HUES64 (cell line): Measurements from ENCODE around the gene NPC1L1.

ENCODE experiments used
- H3K27ac ChIP-seq: 2 replicates; pipeline ENCODE4 v1.7.0; 2013; ENCODE audit warnings: low read depth, low read length, inconsistent platforms
- H3K27me3 ChIP-seq: 2 replicates; pipeline ENCODE4 v1.6.1; 2013; ENCODE audit warnings: mild to moderate bottlenecking, low read length; ENCODE audit not compliant: insufficient read depth
- H3K36me3 ChIP-seq: 2 replicates; pipeline ENCODE4 v1.6.1; 2013; ENCODE audit warnings: mild to moderate bottlenecking, low read length; ENCODE audit not compliant: insufficient read depth
- H3K4me1 ChIP-seq: 2 replicates; pipeline ENCODE4 v1.6.1; 2013; ENCODE audit warnings: mild to moderate bottlenecking, low read length, moderate library complexity; ENCODE audit not compliant: insufficient read depth
- H3K4me3 ChIP-seq: 2 replicates; pipeline ENCODE4 v1.5.1; 2013; ENCODE audit warnings: mild to moderate bottlenecking, low read length, moderate library complexity
- H3K9ac ChIP-seq: 2 replicates; pipeline ENCODE4 v1.6.1; 2013; ENCODE audit warnings: mild to moderate bottlenecking, low read depth, low read length
- H3K9me3 ChIP-seq: 2 replicates; pipeline ENCODE4 v1.6.1; 2013; ENCODE audit warnings: low read depth, low read length; ENCODE audit not compliant: insufficient read depth
- WGBS: fragments of 150-250, 120-280 bp; methylation state at CpG from one replicate; pipeline ENCODE4 v1.1.7; 2013; ENCODE audit warnings: missing lambda C conversion rate; 5-methylcytosine and 5-hydroxymethylcytosine counted together

Gene NPC1L1

DNA sequence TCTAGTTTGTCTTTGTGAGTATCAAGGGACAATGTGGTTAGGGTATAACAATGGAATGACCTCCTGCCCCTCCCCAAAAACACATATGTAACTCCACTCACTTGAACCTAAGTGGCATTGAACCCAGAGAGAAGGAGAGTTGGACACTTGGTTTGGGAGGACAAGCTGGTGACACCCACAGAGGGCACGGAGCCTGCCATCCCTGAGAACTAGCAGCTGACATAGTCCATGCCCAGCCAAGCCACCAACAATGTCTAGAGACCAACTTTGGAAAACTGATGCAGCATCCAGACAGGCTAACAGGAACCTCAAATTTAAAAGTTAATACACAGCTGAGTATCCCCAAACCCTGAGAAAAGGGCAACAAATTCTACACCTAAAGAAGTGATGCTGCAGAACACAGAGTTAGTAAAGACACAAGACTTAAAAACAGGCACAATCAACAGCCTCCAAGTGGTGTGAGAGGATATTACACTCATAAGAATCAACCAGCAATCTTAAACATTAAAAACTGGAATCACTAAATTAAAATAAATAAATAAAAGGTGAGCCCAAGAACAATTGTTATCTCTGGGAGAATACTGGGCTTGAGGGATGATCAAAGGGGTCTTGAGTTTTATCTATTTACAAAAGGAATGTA, 77.8 kb downstream of the NPC1L1 start:
- Histone ChIP-seq H3K27me3 (no peaks in the 10 kb centered on the region), H3K9me3 (no peaks in the 10 kb centered on the region), H3K27ac (no peak overlapping the region), H3K4me1 (no peaks in the 10 kb centered on the region), H3K9ac (no peak overlapping the region), H3K36me3 (peaks cover 50% of the 10 kb centered on the region), H3K4me3 (no peak overlapping the region)
- WGBS: 100% methylated on average over 1 of the region's 1 CpG
